A673 (cell line): ENCODE results near the gene CUBN.

Experiments used
- EZH2 ChIP-seq: fragments of 200-600 bp; sonication (generic); IDR thresholded peaks from 2 replicates; pipeline ENCODE4 v1.6.1; 2017; ENCODE audit warnings: borderline replicate concordance, low read depth, mild to moderate bottlenecking, mixed read lengths, antibody characterized with exemption, low read length; ENCODE audit not compliant: poor library complexity, severe bottlenecking
- TF ChIP-seq, protein P1 (sequence below): fragments of 300-800, 200-600 bp; sonication (generic); conservative IDR thresholded peaks from 2 replicates; pipeline ENCODE4 v1.5.1; 2017; ENCODE audit warnings: low read depth, mild to moderate bottlenecking, antibody characterized with exemption, low read length, moderate library complexity, mixed read lengths

- TF ChIP-seq, protein P1, sequence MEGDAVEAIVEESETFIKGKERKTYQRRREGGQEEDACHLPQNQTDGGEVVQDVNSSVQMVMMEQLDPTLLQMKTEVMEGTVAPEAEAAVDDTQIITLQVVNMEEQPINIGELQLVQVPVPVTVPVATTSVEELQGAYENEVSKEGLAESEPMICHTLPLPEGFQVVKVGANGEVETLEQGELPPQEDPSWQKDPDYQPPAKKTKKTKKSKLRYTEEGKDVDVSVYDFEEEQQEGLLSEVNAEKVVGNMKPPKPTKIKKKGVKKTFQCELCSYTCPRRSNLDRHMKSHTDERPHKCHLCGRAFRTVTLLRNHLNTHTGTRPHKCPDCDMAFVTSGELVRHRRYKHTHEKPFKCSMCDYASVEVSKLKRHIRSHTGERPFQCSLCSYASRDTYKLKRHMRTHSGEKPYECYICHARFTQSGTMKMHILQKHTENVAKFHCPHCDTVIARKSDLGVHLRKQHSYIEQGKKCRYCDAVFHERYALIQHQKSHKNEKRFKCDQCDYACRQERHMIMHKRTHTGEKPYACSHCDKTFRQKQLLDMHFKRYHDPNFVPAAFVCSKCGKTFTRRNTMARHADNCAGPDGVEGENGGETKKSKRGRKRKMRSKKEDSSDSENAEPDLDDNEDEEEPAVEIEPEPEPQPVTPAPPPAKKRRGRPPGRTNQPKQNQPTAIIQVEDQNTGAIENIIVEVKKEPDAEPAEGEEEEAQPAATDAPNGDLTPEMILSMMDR = no peak
- no peak for TF ChIP-seq EZH2
Measured at GRCh38 chr10:17051851-17052250, 77.8 kb downstream of the CUBN start.
